Measurements from ENCODE around the gene EFCAB11. TPM values are rescaled to one million over a fixed set of nuclear protein-coding genes. Genes with fewer than 3 reads are reported as not detected.

Gene EFCAB11
- total RNA-seq, 1 donor from 2014 or later, result 3.6 TPM

GRCh38 chr14:89844508-89844907 lies 110.0 kb downstream of the EFCAB11 start:
- ATAC-seq, result no peak
- no peak for DNase-seq
- intact Hi-C loops (cut with micrococcal nuclease), result no loop called here

GRCh38 chr14:89842837-89843236 lies 111.7 kb downstream of the EFCAB11 start:
- ATAC-seq, result no peak
- intact Hi-C loops (cut with micrococcal nuclease), result no loop called here
- DNase-seq, result no peak

GRCh38 chr14:89841851-89842250 lies 112.7 kb downstream of the EFCAB11 start:
- ATAC-seq (no peak), DNase-seq (no peak)
- intact Hi-C loops (cut with micrococcal nuclease), result no loop called here

GRCh38 chr14:89836830-89837469 lies 117.6 kb downstream of the EFCAB11 start:
- intact Hi-C loops (cut with micrococcal nuclease), result no loop called here

GRCh38 chr14:89833661-89834060 lies 120.9 kb downstream of the EFCAB11 start:
- no peak for ATAC-seq
- intact Hi-C loops (cut with micrococcal nuclease), result no loop called here

More at GRCh38 chr14:89836830-89837469, 117.6 kb downstream of the EFCAB11 start:
- DNase-seq, result no peak
- ATAC-seq, result no peak

GRCh38 chr14:89833120-89833532 lies 121.4 kb downstream of the EFCAB11 start:
- DNase-seq, result no peak
- intact Hi-C loops (cut with micrococcal nuclease), result no loop called here
- ATAC-seq, result no peak

More at GRCh38 chr14:89833661-89834060, 120.9 kb downstream of the EFCAB11 start:
- DNase-seq, result no peak

- ATAC-seq (no peak), DNase-seq (no peak)
- intact Hi-C loops (cut with micrococcal nuclease), result no loop called here
Measured at GRCh38 chr14:89828471-89829165, 125.9 kb downstream of the EFCAB11 start.

- DNase-seq (no peak), ATAC-seq (no peak)
- intact Hi-C loops (cut with micrococcal nuclease), result no loop called here
Measured at GRCh38 chr14:89827265-89827664, 127.3 kb downstream of the EFCAB11 start.

- intact Hi-C loops (cut with micrococcal nuclease), result no loop called here
- ATAC-seq (no peak), DNase-seq (no peak)
Measured at GRCh38 chr14:89826596-89826995, 127.9 kb downstream of the EFCAB11 start.

GRCh38 chr14:89823743-89824142 lies 130.8 kb downstream of the EFCAB11 start:
- DNase-seq (no peak), ATAC-seq (no peak)
- intact Hi-C loops (cut with micrococcal nuclease), result no loop called here

GRCh38 chr14:89814126-89814525 lies 140.4 kb downstream of the EFCAB11 start:
- DNase-seq (no peak), ATAC-seq (peak; percentile 14)
- intact Hi-C loops (cut with micrococcal nuclease), result no loop called here

- DNase-seq, result no peak
- ATAC-seq, result peak; percentile 65
- intact Hi-C loops (cut with micrococcal nuclease), result no loop called here
Measured at GRCh38 chr14:89813617-89814031, 140.9 kb downstream of the EFCAB11 start.

GRCh38 chr14:89811954-89812575 lies 142.5 kb downstream of the EFCAB11 start:
- ATAC-seq (no peak), DNase-seq (no peak)
- intact Hi-C loops (cut with micrococcal nuclease), result no loop called here

GRCh38 chr14:89810101-89810500 lies 144.4 kb downstream of the EFCAB11 start:
- intact Hi-C loops (cut with micrococcal nuclease), result no loop called here
- no peak for ATAC-seq
- DNase-seq, result no peak

- ATAC-seq (no peak), DNase-seq (no peak)
- intact Hi-C loops (cut with micrococcal nuclease), result no loop called here
Measured at GRCh38 chr14:89807892-89808291, 146.6 kb downstream of the EFCAB11 start.

- intact Hi-C loops (cut with micrococcal nuclease), result no loop called here
- no peak for DNase-seq
- ATAC-seq, result no peak
Measured at GRCh38 chr14:89807151-89807550, 147.4 kb downstream of the EFCAB11 start.

GRCh38 chr14:89806451-89806850 lies 148.1 kb downstream of the EFCAB11 start:
- ATAC-seq, result no peak
- intact Hi-C loops (cut with micrococcal nuclease), result no loop called here
- no peak for DNase-seq

GRCh38 chr14:89805501-89805900 lies 149.0 kb downstream of the EFCAB11 start:
- DNase-seq (no peak), ATAC-seq (no peak)
- intact Hi-C loops (cut with micrococcal nuclease), result no loop called here

- ATAC-seq (no peak), DNase-seq (no peak)
- intact Hi-C loops (cut with micrococcal nuclease), result no loop called here
Measured at GRCh38 chr14:89803542-89803941, 151.0 kb downstream of the EFCAB11 start.

- DNase-seq (no peak), ATAC-seq (no peak)
- intact Hi-C loops (cut with micrococcal nuclease), result no loop called here
Measured at GRCh38 chr14:89801136-89801535, 153.4 kb downstream of the EFCAB11 start.
